Coronary artery (tissue), 2 donors: ENCODE results near the gene CSHL1.

Source experiments
- DNase-seq: peaks from one replicate; pipeline ENCODE4 v3.0.0-alpha.2; 2017; ENCODE audit warnings: low spot score
- H3K27ac ChIP-seq, 2 donors: fragments of 200-600 bp; sonication (generic); one replicate each; pipeline ENCODE4 v1.5.1; 2016 to 2019
- H3K4me3 ChIP-seq: fragments of 200-600 bp; sonication (generic); 2 replicates; pipeline ENCODE4 v1.5.1; 2016; ENCODE audit warnings: mild to moderate bottlenecking, moderate library complexity
- CTCF ChIP-seq: fragments of 200-600 bp; sonication (generic); IDR thresholded peaks from one replicate; pipeline ENCODE4 v1.5.1; 2019; ENCODE audit warnings: antibody characterized with exemption

CSHL1 gene

GRCh38 chr17:63911041-63911635, at the start of gene CSHL1:
Gene CSHL1 (minus strand): TSS chr17:63911258. CDS start chr17:63911196, 62 bp downstream.
- no peak for TF ChIP-seq CTCF
- Histone ChIP-seq H3K27ac (no peak within 1 kb of the TSS), H3K4me3 (no peak within 1 kb of the TSS)
- DNase-seq, result no peak

- no peak for TF ChIP-seq CTCF
- peak overlapping the region in 1 of 2 donors; percentile 43 for H3K27ac ChIP-seq
Measured at GRCh38 chr17:63960430-63960829, 49.4 kb upstream of the CSHL1 start.

GRCh38 chr17:63960006-63960405, 48.9 kb upstream of the CSHL1 start:
- Histone ChIP-seq H3K27ac (peak overlapping the region in 1 of 2 donors; percentile 43), H3K4me3 (peak overlapping the region; percentile 11)
- TF ChIP-seq CTCF, result no peak
- DNase-seq, result no peak

More at GRCh38 chr17:63960430-63960829, 49.4 kb upstream of the CSHL1 start:
- DNase-seq, result no peak
- peak overlapping the region; percentile 11 for H3K4me3 ChIP-seq

GRCh38 chr17:63956296-63956920, 45.4 kb upstream of the CSHL1 start:
- H3K27ac ChIP-seq, result no peak overlapping the region
- no peak for TF ChIP-seq CTCF
- DNase-seq, result no peak
- H3K4me3 ChIP-seq, result no peak overlapping the region

- no peak for DNase-seq
- no peak overlapping the region for H3K27ac ChIP-seq
- no peak overlapping the region for H3K4me3 ChIP-seq
- no peak for TF ChIP-seq CTCF
Measured at GRCh38 chr17:63955791-63956190, 44.7 kb upstream of the CSHL1 start.

- Histone ChIP-seq H3K4me3 (no peak overlapping the region), H3K27ac (no peak overlapping the region)
- no peak for DNase-seq
- TF ChIP-seq CTCF, result no peak
Measured at GRCh38 chr17:63955232-63955631, 44.2 kb upstream of the CSHL1 start.
